Mesothelial cell of epicardium (in vitro differentiated cells): ENCODE measurements around the gene KDM6A. TPM values are rescaled to one million over a fixed set of nuclear protein-coding genes. Genes with fewer than 3 reads are reported as not detected.

Experiments used
- DNase-seq, 2 experiments: peaks; one replicate each; pipeline ENCODE4 v3.0.0; 2021; ENCODE audit warnings: low spot score in 2 of 2; ENCODE audit not compliant: unreplicated experiment in 2 of 2
- H3K27ac Mint-ChIP-seq: 2 replicates; pipeline ENCODE4 v1.8.0; 2021; ENCODE audit warnings: mixed read lengths
- H3K27me3 Mint-ChIP-seq: 2 replicates; pipeline ENCODE4 v1.8.0; 2021; ENCODE audit warnings: low read depth, mixed read lengths
- H3K36me3 Mint-ChIP-seq: 2 replicates; pipeline ENCODE4 v1.8.0; 2021; ENCODE audit warnings: mixed read lengths
- H3K4me1 Mint-ChIP-seq: 2 replicates; pipeline ENCODE4 v1.8.0; 2021; ENCODE audit warnings: mixed read lengths
- H3K4me3 Mint-ChIP-seq: 2 replicates; pipeline ENCODE4 v1.8.0; 2021; ENCODE audit warnings: mild to moderate bottlenecking, moderate library complexity, mixed read lengths
- H3K9me3 Mint-ChIP-seq: 2 replicates; pipeline ENCODE4 v1.8.0; 2021; ENCODE audit warnings: mixed read lengths
- total RNA-seq: library from RNA; stranded (reverse); gene quantifications from 3 replicates; pipeline ENCODE4 v1.2.1, GENCODE V29; 2021
- TF ChIP-seq, protein P1 (sequence below): fragments of 200-600 bp; sonication (generic); IDR thresholded peaks from one replicate; pipeline ENCODE4 v1.5.0; 2021; ENCODE audit warnings: antibody characterized with exemption; ENCODE audit not compliant: unreplicated experiment

Gene KDM6A
- total RNA-seq, 1 donor from 2014 or later: 69.7 TPM

GRCh38 chrX:44975666-44976263 lies 102.8 kb downstream of the KDM6A start:
- no peak for DNase-seq
- H3K36me3 Mint-ChIP-seq: peaks cover 52% of the 10 kb centered on the region

DNA sequence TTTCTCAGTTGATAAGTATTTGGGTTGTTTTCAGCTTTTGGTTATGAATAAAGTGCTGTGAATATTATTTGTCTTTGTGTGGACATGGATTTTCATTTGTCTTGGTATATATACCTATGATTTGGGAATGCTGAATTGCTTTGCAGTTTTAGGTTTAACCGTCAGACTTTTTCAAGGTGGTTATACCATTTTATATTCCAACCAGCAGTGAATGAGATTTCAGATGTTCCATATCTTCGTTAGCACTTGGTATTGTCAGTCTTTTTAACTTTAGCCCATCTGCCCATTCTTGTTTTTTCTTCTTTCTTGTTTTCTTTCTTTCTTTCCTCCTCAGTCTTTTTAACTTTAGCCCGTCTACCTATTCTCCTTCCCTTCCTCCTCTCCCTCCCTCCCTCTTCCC lies 106.0 kb downstream of the KDM6A start:
- Mint-ChIP-seq H3K27ac (no peak overlapping the region), H3K9me3 (peaks cover 33% of the 10 kb centered on the region), H3K4me1 (no peaks in the 10 kb centered on the region), H3K27me3 (no peaks in the 10 kb centered on the region), H3K4me3 (no peak overlapping the region), H3K36me3 (peaks cover 41% of the 10 kb centered on the region)
- TF ChIP-seq, protein P1, sequence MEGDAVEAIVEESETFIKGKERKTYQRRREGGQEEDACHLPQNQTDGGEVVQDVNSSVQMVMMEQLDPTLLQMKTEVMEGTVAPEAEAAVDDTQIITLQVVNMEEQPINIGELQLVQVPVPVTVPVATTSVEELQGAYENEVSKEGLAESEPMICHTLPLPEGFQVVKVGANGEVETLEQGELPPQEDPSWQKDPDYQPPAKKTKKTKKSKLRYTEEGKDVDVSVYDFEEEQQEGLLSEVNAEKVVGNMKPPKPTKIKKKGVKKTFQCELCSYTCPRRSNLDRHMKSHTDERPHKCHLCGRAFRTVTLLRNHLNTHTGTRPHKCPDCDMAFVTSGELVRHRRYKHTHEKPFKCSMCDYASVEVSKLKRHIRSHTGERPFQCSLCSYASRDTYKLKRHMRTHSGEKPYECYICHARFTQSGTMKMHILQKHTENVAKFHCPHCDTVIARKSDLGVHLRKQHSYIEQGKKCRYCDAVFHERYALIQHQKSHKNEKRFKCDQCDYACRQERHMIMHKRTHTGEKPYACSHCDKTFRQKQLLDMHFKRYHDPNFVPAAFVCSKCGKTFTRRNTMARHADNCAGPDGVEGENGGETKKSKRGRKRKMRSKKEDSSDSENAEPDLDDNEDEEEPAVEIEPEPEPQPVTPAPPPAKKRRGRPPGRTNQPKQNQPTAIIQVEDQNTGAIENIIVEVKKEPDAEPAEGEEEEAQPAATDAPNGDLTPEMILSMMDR: no peak
- no peak for DNase-seq

More at GRCh38 chrX:44975666-44976263, 102.8 kb downstream of the KDM6A start:
- peaks cover 47% of the 10 kb centered on the region for H3K9me3 Mint-ChIP-seq
- H3K4me1 Mint-ChIP-seq: peaks cover 14% of the 10 kb centered on the region
- TF ChIP-seq, protein P1: no peak
- no peak overlapping the region for H3K4me3 Mint-ChIP-seq
- H3K27me3 Mint-ChIP-seq: no peaks in the 10 kb centered on the region
- H3K27ac Mint-ChIP-seq: no peak overlapping the region

GRCh38 chrX:44980403-44980802 lies 107.4 kb downstream of the KDM6A start:
- H3K27ac Mint-ChIP-seq: no peak overlapping the region

DNA sequence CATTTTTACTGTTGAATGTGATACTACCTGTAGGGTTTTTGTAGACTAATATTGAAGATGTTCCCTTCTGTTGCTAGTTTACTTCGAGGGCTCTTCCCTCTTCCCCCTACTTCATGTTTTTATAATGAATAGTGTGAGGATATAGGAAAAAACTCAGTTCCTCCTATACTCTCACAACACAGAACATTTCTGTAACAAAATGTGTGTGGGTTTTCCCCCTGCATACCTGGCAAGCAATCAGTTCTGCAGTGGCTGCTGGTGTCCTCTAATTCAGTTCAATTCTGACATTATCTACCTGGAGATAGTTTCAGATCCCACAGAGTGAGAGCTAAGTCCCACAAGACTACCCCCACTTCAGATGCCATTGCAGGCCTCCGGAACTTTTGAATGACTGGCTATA lies 107.9 kb downstream of the KDM6A start:
- Mint-ChIP-seq H3K27me3 (no peaks in the 10 kb centered on the region), H3K36me3 (peaks cover 35% of the 10 kb centered on the region), H3K9me3 (peaks cover 20% of the 10 kb centered on the region), H3K27ac (no peak overlapping the region), H3K4me1 (no peaks in the 10 kb centered on the region), H3K4me3 (no peak overlapping the region)
- DNase-seq: no peak
- TF ChIP-seq, protein P1: no peak

More at GRCh38 chrX:44980403-44980802, 107.4 kb downstream of the KDM6A start:
- TF ChIP-seq, protein P1: no peak
- H3K27me3 Mint-ChIP-seq: no peaks in the 10 kb centered on the region
- H3K9me3 Mint-ChIP-seq: peaks cover 21% of the 10 kb centered on the region
- no peak overlapping the region for H3K4me3 Mint-ChIP-seq
- no peaks in the 10 kb centered on the region for H3K4me1 Mint-ChIP-seq
- DNase-seq: no peak
- H3K36me3 Mint-ChIP-seq: peaks cover 32% of the 10 kb centered on the region

GRCh38 chrX:44989995-44990770 lies 117.2 kb downstream of the KDM6A start:
- Mint-ChIP-seq H3K27ac (no peak overlapping the region), H3K27me3 (no peaks in the 10 kb centered on the region), H3K4me1 (no peaks in the 10 kb centered on the region), H3K36me3 (peaks cover 51% of the 10 kb centered on the region), H3K9me3 (peaks cover 47% of the 10 kb centered on the region), H3K4me3 (no peak overlapping the region)
- DNase-seq: no peak
- TF ChIP-seq, protein P1: no peak
